ENCODE results near the gene NEUROD2. TPM values are rescaled to one million over a fixed set of nuclear protein-coding genes. Genes with fewer than 3 reads are reported as not detected.

The NEUROD2 gene
- total and polyA plus RNA-seq, 2 experiments from 2014 or later, result not detected

- Histone ChIP-seq H3K27ac (peak overlapping the region; percentile 91), H3K27me3 (no peaks in the 10 kb centered on the region), H3K9me3 (ENCODE audit: low read depth) (no peaks in the 10 kb centered on the region), H3K4me1 (ENCODE audit: low read depth) (peaks cover 16% of the 10 kb centered on the region), H3K4me3 (no peak overlapping the region), H3K36me3 (no peaks in the 10 kb centered on the region)
- TF ChIP-seq CTCF (IDR thresholded peaks at IDR 0.05; ENCODE audit: low read depth, low read length), result no peak
- DNase-seq (ENCODE audit: low read depth in 1 of 2, low spot score in 1 of 2), result no peak
Observed at GRCh38 chr17:39651923-39652586, 44.3 kb upstream of the NEUROD2 start.

GRCh38 chr17:39650121-39650579 lies 42.4 kb upstream of the NEUROD2 start:
- H3K9me3 ChIP-seq (ENCODE audit: low read depth), result no peaks in the 10 kb centered on the region
- DNase-seq (ENCODE audit: low read depth in 1 of 2, low spot score in 1 of 2), result no peak
- no peaks in the 10 kb centered on the region for H3K36me3 ChIP-seq
- peaks cover 17% of the 10 kb centered on the region for H3K4me1 ChIP-seq (ENCODE audit: low read depth)
- no peak for TF ChIP-seq CTCF (IDR thresholded peaks at IDR 0.05; ENCODE audit: low read depth, low read length)
- no peak overlapping the region for H3K4me3 ChIP-seq
- no peak overlapping the region for H3K27ac ChIP-seq
- H3K27me3 ChIP-seq, result no peaks in the 10 kb centered on the region

- Histone ChIP-seq H3K4me1 (ENCODE audit: low read depth) (peaks cover 28% of the 10 kb centered on the region), H3K36me3 (no peaks in the 10 kb centered on the region), H3K27me3 (no peaks in the 10 kb centered on the region)
Observed at GRCh38 chr17:39648616-39649366, 41.1 kb upstream of the NEUROD2 start.

GRCh38 chr17:39647256-39647655 lies 39.5 kb upstream of the NEUROD2 start:
- TF ChIP-seq CTCF (IDR thresholded peaks at IDR 0.05; ENCODE audit: low read depth, low read length), result no peak
- no peak for DNase-seq (ENCODE audit: low read depth in 1 of 2, low spot score in 1 of 2)

More at GRCh38 chr17:39648616-39649366, 41.1 kb upstream of the NEUROD2 start:
- Histone ChIP-seq H3K27ac (no peak overlapping the region), H3K9me3 (ENCODE audit: low read depth) (no peaks in the 10 kb centered on the region), H3K4me3 (no peak overlapping the region)
- DNase-seq (ENCODE audit: low read depth in 1 of 2, low spot score in 1 of 2), result peak in 1 of 2 donors; percentile 69
- no peak for TF ChIP-seq CTCF (IDR thresholded peaks at IDR 0.05; ENCODE audit: low read depth, low read length)

GRCh38 chr17:39643271-39643670 lies 35.6 kb upstream of the NEUROD2 start:
- peaks cover 36% of the 10 kb centered on the region for H3K4me1 ChIP-seq (ENCODE audit: low read depth)
- peak overlapping the region; percentile 68 for H3K27ac ChIP-seq
- H3K36me3 ChIP-seq, result no peaks in the 10 kb centered on the region
- DNase-seq (ENCODE audit: low read depth in 1 of 2, low spot score in 1 of 2), result peak in 1 of 2 donors; percentile 40
- no peak for TF ChIP-seq CTCF (IDR thresholded peaks at IDR 0.05; ENCODE audit: low read depth, low read length)
- no peaks in the 10 kb centered on the region for H3K27me3 ChIP-seq
- H3K9me3 ChIP-seq (ENCODE audit: low read depth), result no peaks in the 10 kb centered on the region
- no peak overlapping the region for H3K4me3 ChIP-seq

More at GRCh38 chr17:39647256-39647655, 39.5 kb upstream of the NEUROD2 start:
- Histone ChIP-seq H3K36me3 (no peaks in the 10 kb centered on the region), H3K27me3 (no peaks in the 10 kb centered on the region), H3K9me3 (ENCODE audit: low read depth) (no peaks in the 10 kb centered on the region), H3K27ac (no peak overlapping the region), H3K4me3 (no peak overlapping the region), H3K4me1 (ENCODE audit: low read depth) (peaks cover 24% of the 10 kb centered on the region)
